ENCODE measurements around the gene RWDD3.
A peak's percentile ranks its signal among the peaks of the same experiment; 100 is the strongest.

Gene RWDD3

DNA sequence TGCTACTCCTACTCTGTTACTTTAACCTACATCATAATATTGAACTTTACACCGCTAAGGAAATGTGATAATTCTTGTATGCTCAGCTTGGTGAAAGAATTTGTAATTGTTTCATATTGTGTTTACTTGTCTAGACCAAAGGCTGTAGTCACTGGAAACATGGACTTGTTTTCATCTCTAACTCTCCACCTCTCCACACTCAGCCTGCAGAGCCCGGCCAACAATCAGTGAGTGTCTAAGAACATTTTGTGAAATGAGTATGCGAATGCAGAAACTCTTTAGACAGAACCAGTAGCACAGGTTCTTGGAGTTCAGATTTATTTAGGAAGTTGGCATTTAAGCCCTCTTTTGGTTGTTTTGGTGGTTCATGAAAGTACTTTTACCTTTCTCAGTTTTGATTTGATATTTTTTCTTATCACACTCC lies 3.2 kb upstream of the RWDD3 start:
- no peak for DNase-seq

DNA sequence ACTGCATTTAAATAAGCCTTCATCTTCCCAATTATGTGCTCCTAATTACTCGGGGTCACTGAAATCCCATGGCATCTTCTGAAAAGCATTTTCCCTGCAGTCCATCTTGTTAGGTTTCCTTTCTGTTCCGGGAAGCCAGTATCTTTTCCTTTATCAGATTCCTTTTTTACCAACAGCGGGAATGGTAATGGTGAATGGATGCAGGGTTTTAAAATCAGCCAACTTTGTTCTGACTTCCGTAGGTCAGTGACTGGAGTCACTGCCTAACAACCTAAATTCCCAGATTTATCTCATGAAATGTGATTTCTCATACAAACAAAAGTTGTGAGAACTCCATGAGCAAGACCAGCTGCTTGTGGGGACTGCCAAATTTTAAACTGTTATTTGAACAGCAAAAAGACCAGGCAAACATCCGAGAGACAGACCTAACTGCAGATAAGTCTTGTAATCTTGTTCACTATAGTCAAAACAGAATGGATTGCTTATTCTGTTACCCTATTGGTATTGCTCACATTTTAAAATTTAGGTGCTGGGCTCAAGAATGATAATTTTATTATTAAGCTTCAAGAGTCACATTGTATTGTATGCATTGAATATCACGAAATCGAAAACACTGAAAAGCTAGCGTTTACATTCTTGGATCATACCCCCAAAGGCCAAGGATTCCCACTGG lies 1.2 kb upstream of the RWDD3 start:
- DNase-seq: no peak

DNA sequence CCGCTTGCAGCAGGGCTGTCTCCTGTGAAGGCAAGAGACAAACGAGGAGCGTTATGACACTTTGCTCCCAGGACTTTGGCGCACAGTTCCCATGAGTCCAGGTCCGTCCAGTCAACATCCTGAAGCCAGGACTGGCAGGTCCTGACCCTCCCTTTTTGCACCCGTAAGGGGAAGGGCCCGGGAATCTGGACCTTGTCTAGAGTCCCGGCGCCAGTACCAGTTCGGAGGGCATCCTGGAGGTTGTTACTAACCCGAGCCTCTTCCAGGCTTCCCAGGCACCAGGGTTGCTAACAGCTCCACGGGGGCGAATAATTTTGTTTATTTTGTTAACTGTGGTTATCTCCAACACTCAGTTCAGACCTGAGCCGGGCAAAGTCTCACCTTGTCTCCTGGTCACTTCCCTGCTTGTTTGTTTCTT lies 682 bp upstream of the RWDD3 start:
- DNase-seq: no peak

DNA sequence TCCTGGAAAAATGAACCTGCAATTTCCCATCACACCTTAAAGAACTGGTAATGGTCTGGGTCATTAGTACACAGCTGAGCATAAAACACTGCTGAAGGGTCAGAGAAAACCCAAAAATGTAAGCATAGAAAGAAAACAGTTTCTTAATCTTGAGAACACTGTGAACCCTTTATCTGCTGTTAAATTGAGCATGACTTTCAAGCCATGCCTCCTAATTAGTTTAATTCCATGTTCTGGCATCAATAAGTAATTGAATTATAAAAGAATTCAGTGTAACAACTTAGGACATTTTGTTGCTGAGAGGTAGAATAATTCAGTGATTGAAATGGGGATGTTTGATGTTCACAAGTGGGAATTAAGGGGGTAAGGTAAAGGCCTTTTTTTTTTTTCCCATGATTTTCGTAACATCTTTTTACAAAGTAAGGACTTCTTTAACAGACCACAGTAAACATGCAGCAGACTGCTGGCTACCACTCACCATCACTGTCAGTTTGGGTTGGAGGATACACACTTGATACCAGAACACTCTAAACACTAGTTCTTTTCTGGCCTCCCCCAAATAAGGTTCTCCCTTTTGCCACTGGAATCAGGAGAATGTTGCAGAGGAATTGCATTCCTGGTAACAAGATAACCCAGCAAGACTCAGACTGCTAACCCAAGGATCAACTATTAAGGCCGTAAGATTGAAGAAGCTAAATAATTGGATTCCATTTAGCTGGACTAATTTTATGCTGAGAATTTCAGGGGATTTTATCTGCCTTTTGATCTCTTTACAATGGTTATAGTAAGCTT lies 3.0 kb downstream of the RWDD3 start:
- DNase-seq: no peak

DNA sequence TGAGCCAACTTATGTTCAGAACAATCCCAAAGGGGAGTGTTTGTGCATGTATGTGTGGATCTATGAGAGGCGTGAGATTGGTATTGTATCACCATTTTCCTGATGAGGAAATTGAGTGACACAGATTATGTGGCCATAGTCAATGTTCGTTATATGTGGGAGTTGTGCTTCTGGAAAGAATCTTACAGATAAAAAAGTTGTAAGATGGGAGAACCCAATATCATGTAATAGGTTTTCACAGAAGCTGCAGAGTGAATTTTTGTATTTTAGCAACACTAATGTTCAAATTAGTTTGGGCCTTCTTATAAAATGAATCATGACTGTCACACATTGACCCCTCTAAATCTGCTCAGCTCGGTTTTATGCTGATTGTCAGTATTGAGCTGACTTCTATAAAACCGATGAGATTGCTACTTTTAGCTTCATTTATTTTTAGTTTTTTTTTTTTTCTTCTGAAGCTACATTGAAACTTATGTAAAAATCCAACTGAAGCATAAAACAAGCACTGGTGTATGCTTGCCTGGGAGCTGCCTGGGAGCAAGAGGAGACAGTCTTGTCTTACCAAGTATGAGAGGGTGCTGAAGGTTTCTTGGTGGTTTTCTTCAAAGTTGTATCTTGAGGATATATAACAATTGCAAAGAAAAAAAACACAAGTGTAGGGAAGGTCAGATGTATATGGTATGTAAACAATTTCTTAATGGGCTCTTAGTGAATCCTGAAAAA lies 4.1 kb downstream of the RWDD3 start:
- DNase-seq: no peak

DNA sequence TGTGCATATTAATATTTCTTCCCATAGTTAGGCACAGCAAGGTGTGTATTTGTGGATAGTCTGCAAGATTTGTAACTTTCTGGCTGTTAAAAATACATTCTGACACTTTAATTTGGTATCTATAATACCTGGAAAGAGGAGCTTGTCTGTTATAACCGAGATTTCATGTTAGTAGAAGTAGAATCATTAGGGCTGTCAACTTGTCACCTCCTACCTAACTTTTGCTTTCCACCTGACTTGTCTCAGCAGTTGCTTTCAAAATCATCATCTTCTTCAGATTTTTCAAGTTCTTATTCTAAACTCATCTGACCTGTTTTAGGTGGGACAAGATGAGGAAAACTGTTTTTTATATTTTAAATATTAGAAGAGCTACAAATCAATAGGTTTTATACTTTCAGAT lies 11.0 kb downstream of the RWDD3 start:
- DNase-seq: no peak

DNA sequence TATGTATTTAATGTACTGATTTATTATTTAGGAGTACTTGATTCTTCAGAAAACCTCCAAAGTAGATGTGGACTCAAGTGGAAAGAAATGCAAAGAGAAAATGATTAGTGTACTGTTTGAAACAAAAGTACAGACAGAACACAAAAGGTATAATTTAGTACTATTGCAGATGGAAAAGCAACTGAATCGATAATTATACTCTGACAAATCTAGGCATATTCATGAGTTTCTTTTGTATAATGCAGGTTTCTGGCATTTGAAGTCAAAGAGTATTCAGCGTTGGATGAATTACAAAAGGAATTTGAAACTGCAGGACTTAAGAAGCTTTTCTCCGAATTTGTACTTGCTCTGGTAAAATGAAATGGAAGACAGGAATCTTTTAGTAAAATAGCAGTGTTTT lies 12.5 kb downstream of the RWDD3 start:
- DNase-seq: no peak

DNA sequence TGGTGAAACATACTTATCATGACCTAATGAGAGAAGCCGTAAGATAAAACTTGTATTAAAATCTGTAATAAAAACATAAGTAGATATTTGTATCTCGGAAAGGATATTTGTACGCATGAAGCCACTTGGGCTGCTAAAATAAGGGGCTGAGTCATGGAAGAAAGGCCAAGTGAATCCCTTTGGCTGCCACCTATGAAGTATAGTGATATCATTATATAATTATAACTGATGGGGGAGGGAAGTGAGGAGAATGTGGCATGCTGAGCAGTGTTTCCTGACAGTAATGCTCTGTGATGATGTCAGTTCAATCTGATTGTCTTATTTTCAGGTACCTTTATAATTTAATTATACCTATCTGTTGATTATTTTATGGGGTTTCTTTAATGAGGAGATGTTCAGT lies 13.6 kb downstream of the RWDD3 start:
- no peak for DNase-seq

DNA sequence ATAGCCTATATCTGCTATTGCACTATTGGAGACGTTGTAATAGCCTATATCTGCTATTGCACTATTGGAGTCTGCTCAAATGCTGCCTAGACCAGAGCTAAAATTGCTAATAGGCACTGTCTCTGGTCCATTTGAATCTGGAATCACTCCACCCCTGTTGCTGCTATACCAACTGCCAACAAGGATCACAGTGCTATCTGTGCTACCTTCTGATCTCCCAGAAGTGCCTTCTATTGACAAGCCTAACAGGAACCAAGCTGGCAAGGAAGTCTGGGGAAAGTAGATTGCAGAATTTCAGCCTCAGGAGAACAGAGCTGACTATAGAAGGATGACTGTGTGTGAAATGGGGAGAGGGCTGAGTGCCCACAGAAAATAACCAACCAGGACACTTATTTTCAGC lies 15.9 kb downstream of the RWDD3 start:
- no peak for DNase-seq

DNA sequence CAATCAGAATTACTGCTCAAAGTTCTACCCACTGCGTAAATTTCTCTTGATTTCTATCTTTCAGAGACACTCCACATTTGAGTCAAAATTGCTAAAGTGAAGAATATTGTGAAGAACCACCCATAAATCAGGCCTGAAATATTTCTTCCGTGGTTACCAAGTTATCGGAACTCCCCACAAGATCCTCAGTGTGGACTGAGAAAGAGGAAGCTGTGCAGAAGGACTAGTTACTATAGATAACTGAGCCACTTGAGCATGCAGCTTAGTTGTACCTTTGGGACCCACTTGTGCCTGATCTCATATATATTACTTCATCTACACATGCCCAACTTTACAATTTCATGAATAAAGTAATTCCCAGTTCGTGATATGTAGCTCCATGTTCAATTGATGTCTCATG lies 18.4 kb downstream of the RWDD3 start:
- no peak for DNase-seq

DNA sequence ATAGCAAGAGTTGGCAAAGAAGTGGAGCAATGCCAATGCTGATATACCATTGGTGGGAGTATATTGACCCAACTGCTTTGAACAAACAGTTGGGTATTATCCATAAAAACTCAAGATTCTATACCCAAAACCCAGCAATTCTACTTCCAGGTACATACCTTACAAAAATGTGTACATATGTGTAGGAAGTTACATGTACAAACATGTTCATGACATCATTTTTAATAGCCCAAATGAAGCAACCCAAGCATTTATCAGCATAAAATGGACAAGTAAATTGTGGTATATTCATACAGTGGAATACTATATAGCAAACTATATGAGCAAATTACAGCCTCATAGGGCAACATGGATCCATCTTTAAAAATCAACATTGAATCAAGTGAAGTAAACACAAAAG lies 20.9 kb downstream of the RWDD3 start:
- no peak for DNase-seq

DNA sequence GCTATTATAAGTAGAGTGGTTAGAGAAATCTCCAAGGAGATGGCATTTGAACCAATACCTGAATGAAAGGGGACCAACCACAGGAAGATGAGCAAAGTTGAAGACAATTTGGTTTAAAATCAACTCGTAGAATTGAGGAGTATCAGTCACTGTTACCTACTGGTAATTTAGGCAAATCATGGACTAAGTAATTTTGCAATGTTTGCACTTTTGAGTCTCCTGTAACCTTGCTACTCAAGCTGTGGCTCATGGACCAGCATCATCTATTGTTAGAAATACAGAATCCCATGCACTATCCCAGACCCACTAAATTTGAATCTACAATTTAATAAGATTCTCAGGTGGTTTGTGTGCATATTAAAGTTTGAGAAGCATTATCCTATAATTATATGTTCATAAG lies 21.8 kb downstream of the RWDD3 start:
- no peak for DNase-seq

DNA sequence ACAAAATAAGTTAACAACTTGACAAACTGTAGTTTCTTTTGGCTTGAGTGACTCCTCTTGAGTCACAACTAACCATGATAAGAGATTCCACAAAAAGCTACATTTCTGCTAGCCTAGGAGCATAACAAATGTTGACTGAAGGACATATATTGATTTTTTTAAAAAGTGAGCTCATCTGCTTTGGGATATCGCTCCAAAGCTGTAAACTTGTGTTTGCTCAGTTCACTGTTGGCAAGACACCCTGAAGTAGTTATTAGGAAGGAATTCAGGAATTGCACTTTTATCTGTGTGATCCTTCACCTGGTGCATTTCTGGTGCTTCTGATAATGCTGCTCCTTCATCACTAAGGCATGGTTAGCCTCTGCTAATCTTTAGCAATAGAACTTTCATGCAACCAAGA lies 23.7 kb downstream of the RWDD3 start:
- no peak for DNase-seq

DNA sequence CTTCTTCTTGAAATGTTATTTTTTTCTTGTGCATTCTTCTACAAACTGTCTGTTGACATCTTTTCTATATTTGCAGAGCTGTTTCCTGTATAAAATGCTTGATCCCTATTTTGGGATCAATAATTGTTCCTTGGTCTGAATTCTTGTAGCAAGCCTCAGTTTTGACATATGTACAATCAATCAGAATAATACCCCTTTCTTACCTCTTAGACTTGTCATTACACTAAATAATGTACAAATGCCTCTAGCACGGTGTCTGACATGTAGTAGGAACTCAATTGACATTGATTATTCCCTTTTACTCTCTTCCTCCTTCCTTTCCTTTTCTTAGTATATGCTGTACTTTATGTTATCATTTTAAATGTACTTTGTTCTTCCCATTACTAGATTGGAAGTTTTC lies 25.2 kb downstream of the RWDD3 start:
- DNase-seq: no peak

DNA sequence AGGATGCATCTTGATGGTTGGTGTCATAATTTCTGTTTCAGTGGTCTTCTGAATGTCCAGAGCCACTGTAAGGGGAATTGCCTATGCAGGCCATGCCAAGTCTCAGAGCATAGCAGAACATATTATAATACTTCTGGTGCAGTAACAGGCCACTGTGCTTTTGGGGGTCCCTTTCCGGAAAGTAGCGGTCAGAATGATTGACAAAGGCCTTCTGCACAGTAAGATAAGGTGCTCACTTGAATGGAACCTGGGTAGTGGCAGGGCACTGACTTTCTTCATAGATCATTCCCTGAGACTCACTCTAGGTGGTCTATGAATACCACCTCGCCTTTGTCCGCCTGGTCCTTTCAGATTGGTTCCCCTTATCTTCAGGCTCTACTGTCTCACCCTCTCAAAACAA lies 28.9 kb downstream of the RWDD3 start:
- DNase-seq: no peak

DNA sequence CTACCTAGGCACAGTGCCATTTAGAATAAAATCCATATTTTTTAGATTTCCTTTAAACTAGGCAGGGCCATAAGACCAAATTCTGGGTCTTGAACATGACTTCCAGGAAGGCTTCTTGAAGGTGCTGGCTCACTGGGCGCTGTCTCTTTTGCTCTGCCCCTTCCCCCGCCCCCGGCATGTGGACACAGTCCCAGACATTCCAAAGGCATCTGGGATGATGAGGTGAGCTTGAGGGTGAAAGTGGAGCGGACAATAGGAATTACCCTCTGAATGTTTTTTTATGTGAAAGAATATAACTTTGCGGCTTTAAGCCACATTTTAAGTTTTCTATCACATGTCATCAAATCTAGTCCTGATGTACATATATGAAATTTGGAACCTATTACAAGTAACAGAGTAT lies 29.4 kb downstream of the RWDD3 start:
- DNase-seq: no peak

DNA sequence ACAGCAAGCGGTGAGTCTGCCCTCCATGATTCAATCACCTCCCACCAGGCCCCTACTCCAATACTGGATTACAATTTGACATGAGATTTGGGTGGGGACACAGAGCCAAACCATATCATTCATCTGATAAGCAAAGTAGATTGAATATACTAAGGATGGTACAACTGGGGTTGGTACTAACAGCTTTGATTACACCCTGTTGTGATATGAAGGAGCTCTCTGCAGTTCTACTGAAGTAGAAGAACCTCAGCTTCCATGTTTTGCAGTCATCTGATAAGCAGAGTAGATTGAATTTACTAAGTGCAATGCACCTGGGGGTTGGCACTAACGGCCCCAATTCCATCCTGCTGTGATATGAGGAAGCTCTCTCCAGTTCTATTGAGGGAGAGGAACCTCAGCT lies 31.1 kb downstream of the RWDD3 start:
- DNase-seq: no peak

DNA sequence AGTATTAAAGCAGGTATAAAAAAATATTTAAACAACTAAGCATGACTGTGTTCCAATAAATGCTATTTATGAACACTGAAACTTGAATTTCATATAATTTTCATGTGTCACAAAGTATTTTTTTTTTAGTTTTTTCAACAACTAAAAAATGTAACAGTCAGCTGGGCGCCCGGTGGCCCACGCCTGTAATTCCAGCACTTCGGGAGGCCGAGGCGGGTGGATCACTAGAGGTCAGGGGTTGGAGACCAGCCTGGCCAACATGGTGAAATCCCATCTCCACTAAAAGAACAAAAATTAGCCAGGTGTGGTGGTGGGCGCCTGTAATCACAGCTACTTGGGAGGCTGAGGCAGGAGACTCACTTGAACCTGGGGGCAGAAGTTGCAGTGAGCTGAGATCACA lies 42.4 kb downstream of the RWDD3 start:
- DNase-seq: no peak

DNA sequence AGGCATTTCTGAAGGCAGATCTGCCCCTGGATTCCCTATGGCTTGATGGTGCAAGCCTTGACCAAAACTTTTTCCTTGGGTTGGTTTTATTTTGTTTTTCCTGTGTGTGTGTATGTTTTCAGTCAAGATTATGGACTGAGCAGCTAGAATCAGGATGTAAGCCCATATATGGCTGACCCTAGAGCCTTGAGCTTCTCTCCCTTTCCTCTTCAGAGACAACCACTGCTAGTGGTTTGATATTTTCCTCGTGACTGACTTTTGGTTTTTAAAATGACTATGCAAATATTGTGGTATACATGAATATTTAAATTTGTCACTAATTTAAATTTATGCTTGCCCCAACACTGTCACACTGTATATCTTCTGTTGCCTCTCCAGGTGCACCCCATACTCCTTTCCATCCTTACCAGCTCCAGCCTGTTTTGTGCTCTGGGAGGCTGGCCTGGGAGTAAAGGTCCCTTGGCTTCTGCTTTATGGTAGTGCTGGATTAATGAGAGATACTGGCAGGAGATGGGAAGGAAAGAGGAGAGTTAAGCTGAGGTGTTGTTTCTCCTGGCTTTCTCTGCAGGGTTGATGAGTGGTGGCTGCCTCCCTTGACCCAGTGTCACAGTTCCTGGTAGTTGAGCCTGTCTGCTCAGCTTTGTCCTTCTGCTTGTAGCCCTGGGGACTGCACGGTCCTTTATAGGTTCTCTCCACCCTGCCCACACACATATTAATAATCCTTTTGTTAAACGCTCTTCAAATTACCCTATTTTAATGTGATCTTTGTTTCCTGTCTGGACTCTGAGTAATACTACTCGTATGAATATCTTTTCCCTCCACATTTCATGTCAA lies 44.4 kb downstream of the RWDD3 start:
- no peak for DNase-seq

DNA sequence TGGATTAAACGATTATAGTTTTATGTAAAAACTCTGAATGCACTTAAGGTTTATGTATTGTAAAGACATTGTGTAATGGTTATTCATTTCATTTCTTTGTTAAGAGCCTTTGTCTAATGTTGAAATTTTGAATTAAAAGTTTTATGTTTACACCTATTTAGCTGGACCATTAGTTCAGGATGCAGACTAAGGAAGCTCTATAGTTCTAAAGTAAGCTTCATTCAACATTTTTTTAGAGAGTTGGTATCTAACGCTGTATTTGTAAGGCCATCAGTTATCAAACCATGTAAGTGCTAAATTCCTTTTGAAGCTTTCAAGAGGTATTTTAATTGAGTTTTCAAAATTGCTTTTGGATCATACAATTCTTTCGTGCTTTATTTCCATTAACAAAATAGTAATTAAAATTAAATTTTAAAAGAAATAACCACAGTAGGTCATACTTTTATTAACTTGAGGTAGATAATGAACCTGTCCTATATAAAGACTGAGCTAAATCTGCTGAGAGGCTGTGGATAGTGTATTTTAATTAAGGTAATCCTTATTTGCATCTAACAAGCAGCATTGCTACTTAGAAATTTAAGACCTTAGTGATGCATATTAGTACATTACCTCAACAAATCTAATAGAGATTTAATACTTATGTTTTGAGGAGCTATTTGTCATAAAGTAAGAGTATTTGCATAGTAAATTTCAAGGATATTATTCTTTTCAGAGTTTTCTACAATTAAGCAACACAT lies 47.9 kb downstream of the RWDD3 start:
- DNase-seq: no peak

DNA sequence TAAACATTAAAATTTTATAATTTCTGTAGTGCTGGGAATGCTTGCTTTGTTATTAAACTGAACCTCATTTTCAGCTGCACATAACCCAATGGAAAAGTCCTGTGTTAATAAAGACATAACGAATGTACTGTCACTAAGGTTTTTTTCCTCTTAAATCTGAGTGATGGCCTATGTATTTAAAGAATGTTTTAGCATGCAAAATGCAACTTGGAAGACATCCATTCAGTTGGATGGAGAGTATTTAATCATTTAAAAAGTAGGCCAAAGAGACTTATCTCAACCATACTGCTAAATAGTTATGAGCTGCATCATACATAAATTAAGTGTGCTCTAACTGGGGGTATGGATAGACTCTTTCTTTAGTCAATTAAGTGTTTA lies 48.5 kb downstream of the RWDD3 start:
- no peak for DNase-seq

DNA sequence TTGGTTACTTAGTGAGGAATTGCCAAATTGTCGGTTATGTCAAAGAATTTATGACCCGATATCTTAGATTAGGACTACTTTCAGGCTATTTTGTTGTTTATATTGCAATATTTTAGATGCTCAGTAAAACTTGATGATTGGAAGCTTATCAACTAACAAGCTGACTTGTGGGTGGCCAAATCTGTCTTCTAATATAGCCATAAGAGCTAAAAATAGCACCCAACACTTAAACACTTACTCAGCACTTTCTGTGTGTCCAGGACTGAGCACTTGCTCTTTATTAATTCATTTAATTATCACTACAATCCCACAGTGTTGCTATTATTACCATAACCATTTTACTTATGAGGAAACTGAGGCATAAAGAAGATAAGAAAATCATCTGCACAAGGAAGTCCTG lies 50.4 kb downstream of the RWDD3 start:
- no peak for DNase-seq

DNA sequence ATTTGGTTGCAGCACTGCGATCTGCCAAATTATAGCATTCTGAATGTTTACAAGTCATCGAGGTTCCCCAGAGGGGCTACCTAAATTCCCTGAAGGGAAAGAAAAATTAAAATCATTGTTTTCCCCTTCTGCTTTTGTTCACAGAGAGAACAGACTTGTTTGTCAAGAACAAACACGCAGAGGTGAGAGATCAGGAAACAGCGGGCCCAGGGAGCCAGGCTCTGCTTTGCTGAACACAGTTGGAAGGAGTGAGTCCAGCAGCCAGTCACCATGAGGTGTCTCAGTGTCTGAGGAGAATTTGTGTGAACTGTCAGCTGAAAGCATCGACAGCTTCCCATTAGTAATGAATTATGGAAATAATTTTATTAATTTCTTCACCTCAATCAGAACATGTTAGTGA lies 52.5 kb downstream of the RWDD3 start:
- DNase-seq: peak; percentile 29
